ENCODE data around the gene C16orf95. TPM values are rescaled to one million over a fixed set of nuclear protein-coding genes. Genes with fewer than 3 reads are reported as not detected.

The C16orf95 gene
- total RNA-seq, 1 donor from 2014 or later, result 2.1 TPM

DNA sequence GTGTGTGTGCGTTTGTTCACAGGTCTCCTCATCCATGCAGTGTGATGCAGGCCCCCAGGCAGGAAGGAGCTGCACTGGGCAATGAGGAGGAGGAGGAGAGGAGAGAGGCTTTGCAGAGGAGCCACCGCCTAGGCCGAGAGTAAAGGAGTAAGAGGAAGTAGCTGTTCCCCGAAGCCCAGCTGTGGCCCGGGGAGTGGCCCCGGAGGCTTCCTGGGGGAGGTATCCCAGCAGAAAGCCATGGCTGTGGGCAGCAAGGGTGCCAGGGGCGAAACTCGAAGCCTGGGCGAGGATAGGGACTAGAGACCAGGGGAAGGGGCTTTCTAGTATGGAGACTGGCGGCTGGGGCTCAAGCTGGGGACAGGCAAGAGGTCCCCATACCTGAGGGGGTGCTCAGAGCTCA, 12.2 kb downstream of the C16orf95 start:
- DNase-seq, result no peak
- intact Hi-C loops (cut with DNase I), result no loop called here

GRCh38 chr16:87303962-87304521, 13.2 kb downstream of the C16orf95 start:
- no peak for DNase-seq
- no peak for ATAC-seq (ENCODE audit: poor library complexity)
- intact Hi-C loops (cut with DNase I), result no loop called here

More for the DNA sequence above, 12.2 kb downstream of the C16orf95 start:
- no peak for ATAC-seq (ENCODE audit: poor library complexity)

- DNase-seq, result no peak
- intact Hi-C loops (cut with DNase I), result no loop called here
- ATAC-seq (ENCODE audit: poor library complexity), result no peak
These were observed 13.7 kb downstream of the C16orf95 start for GRCh38 chr16:87303431-87303930.

DNA sequence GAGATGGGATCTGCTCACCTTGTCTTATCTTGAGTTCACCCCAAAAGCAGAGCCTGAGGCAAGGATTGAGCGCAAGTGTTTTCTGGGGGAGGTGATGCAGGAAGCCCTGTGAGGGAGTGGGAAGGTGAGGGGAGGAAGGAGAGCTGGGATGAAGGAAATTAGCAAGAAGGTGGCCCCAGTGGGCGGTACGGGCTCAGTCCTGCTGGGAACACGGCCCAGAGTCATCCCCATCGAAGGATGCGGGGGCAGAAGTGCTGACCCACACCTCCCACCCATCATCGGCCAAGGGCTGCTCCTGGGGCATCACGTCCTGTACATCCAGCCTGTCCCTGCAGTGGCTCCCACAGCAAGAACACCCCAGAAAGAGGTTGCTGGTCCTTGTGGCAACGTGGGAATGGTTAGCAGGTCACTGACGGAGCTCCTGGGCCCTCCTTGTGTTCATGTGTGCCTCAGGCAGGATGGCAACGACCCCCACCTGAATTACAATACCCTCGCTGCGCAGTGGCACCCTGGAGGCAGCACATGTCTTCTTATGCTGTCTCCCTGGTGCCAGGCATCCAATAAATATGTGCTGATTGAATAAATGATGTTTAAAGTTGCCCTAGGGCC, 18.2 kb downstream of the C16orf95 start:
- ATAC-seq (ENCODE audit: poor library complexity) (no peak), DNase-seq (no peak)
- intact Hi-C loops (cut with DNase I), result no loop called here

GRCh38 chr16:87297918-87298631, 19.1 kb downstream of the C16orf95 start:
- intact Hi-C loops (cut with DNase I), result no loop called here
- ATAC-seq (ENCODE audit: poor library complexity), result peak; percentile 60
- no peak for DNase-seq

- intact Hi-C loops (cut with DNase I), result no loop called here
- ATAC-seq (ENCODE audit: poor library complexity) (no peak), DNase-seq (no peak)
These were observed 19.8 kb downstream of the C16orf95 start for GRCh38 chr16:87297407-87297806.

- ATAC-seq (ENCODE audit: poor library complexity) (no peak), DNase-seq (no peak)
- intact Hi-C loops (cut with DNase I), result no loop called here
These were observed 21.3 kb downstream of the C16orf95 start for GRCh38 chr16:87295661-87296531.

DNA sequence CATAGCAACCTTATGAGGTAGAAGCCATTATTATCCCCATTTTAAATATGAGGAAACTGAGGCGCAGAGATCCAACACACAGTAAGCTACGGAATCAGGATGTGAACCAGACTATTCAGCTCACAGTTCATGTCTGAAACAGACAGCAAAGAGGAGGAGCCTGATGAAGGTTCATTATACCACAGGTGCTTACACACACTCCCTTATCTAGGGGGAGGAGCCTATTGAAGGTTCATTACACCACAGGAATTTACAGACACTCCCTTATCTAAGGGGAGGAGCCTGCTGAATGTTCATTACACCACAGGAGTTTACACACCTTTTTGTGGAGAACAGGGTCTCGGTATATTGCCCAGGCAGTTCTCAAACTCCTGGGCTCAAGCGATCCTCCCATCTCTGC, 21.9 kb downstream of the C16orf95 start:
- intact Hi-C loops (cut with DNase I), result no loop called here
- ATAC-seq (ENCODE audit: poor library complexity) (no peak), DNase-seq (no peak)

DNA sequence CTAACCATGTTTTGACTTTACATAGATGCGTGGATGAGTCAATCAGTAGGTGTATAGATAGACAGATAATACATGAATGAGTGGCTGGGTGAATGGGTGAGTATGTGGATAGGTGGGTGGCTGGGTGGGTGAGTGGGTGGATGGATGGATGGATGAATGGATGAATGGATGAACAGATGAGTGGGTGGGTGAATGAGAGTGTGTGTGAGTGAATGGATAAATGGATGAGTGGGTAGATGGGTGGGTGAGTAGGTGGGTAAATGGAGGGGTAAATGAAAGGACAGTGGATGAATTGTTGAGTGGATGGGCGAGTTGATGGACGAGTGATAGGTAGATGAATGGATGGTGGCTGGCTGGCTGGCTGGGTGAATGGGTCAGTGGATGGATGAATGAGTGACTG, 23.2 kb downstream of the C16orf95 start:
- intact Hi-C loops (cut with DNase I), result no loop called here
- DNase-seq (no peak), ATAC-seq (ENCODE audit: poor library complexity) (no peak)

GRCh38 chr16:87291944-87292343, 25.2 kb downstream of the C16orf95 start:
- ATAC-seq (ENCODE audit: poor library complexity) (no peak), DNase-seq (no peak)
- intact Hi-C loops (cut with DNase I), result no loop called here

DNA sequence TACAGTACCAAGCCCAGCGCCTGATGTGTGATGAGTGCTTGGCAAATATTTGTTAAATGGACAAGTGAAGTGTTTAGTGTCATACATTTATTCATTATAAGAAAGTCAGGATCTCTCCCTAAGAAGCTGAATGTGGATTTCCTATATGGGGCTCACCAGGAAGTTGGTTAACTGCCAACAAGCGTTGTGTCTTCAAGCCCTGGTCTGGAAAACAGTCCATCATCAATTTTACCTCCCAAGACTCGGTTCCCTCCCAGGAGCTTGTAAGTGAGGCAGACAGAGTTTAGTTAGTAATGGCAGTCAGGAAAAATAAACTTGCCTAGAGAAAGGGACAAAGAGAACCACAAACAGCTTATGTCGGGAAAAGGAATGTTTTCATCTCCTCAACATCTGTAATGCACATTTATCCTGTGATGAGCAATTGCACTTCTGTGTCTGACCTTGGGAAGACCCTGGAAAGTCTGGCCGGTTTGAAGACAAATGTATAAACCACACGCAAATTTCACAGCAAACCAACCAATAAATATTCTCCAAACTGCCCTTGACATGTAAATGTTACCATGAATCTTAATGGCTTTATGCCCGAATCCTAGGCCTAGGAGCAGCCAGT, 28.3 kb downstream of the C16orf95 start:
- DNase-seq, result no peak
- ATAC-seq (ENCODE audit: poor library complexity), result no peak
- intact Hi-C loops (cut with DNase I), result no loop called here

DNA sequence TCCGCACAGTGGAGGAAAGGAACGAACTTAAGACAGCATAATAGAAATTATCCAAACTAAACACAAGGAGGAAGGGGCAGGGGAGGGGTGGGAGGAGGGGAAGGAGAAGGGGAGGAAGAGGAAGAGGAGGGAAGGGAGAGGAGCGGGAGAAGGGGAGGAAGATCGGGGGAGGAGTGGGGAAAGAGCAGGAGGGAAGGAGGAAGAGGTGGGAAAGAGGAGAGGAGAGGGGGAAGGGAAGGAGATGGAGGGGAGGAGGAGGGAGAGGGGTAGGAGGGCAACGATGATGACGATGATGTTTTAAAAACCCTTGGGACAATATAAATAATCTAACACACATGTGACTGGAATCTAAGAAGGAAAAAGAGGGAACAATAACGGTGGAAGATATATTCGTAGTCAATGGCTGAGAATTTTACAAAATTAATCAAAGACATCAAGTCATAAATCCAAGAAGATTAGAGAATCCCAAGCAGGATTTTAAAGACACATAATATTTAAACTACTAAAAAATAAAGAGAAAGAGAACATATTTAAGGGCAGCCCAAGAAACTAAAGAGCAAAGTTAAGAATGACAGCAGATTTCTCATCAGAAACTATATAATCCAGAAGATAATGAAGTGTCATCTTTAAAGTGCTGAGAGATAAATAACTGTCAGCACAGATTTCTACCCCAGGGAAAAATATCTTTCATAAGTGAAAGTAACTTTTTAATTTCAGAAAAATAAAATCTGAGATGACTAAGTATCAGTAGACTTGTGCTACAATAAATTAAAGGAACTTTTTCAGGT, 30.2 kb downstream of the C16orf95 start:
- ATAC-seq (ENCODE audit: poor library complexity), result no peak
- no peak for DNase-seq
- intact Hi-C loops (cut with DNase I), result no loop called here

DNA sequence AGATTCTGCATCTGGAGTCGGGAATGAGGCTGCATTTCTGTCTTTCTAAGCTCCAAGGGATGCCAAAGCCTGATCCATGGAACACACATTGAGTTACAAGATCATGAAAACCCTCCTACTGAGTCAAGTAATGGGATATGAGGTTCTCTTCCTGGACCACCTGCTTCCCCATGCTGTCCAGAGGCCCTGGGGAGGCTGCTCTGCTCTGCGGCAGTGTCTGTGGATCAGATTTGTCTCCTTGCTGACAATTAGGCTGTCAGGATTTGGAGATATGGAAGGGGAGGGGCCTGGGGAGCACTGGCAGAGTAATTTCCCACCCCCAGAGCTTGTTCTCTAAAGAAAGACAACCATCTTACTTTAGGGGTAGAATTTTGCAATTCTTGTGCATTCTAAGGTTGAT, 33.0 kb downstream of the C16orf95 start:
- intact Hi-C loops (cut with DNase I), result no loop called here
- DNase-seq, result no peak

GRCh38 chr16:87279094-87279658, 38.0 kb downstream of the C16orf95 start:
- intact Hi-C loops (cut with DNase I), result loop anchor here (2.0 to 5.0 kb wide), 2 partner anchors 212 to 714 kb away; no protein-coding TSS in a partner anchor

More for the DNA sequence above, 33.0 kb downstream of the C16orf95 start:
- ATAC-seq (ENCODE audit: poor library complexity), result no peak

DNA sequence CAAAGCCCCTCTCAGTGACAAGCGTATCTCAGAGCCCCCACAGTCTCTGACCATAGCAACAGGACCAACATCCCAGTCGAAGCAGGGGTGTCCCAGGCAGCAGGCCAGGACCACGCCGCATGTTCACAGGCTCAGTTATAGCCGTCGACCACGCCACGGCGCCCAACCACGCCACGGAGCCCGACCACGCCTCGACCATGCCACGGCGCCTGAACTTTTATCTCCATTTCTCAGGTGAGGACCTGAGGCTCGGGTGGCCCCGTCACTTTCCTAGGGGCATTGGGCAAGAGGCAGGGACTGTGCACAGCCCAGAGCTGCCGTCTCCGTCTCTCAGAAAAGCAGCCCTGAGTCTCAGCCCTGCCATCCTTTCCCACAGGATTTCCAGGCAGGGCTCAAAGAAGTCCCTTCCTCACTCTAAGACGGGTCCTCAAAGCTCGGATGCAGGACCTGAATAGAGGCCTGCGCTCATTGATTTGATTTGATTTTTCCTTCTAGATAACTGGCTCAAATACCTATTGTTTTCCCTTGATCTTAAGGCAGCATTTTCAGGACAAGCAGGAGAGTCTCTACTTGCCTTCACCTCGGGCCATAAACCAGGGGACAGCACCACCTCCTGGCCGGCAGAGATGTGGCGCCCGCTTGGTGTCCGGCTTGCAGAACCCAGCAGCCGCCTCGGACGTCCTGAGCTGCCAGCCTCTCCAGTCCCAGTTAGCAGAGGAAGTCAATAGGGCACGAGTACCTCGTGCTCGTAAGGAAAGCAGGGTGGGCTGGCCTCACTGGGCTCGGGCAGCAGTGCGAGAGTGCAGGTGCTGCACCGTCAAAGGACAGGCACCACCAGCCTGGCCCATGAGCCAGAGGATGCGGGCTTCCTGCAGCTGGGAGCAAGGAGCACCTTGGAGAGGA, 38.8 kb downstream of the C16orf95 start:
- peak; percentile 97 for ATAC-seq (ENCODE audit: poor library complexity)
- intact Hi-C loops (cut with DNase I), result loop anchor here (2.0 to 5.0 kb wide), 2 partner anchors 211 to 714 kb away; no protein-coding TSS in a partner anchor
- DNase-seq, result peak; percentile 82

More at GRCh38 chr16:87279094-87279658, 38.0 kb downstream of the C16orf95 start:
- no peak for ATAC-seq (ENCODE audit: poor library complexity)
- DNase-seq, result no peak

GRCh38 chr16:87276924-87277323, 40.3 kb downstream of the C16orf95 start:
- intact Hi-C loops (cut with DNase I), result loop anchor here (5.0 kb wide), 1 partner anchor 210 kb away; no protein-coding TSS in a partner anchor

More at GRCh38 chr16:87276924-87277323, 40.3 kb downstream of the C16orf95 start:
- DNase-seq, result no peak
- no peak for ATAC-seq (ENCODE audit: poor library complexity)
